ENCODE measurements around the gene REV3L.

Gene REV3L

GRCh38 chr6:111250791-111251354, 232.1 kb downstream of the REV3L start:
- Histone ChIP-seq H3K4me1 (no peaks in the 10 kb centered on the region), H3K27me3 (no peaks in the 10 kb centered on the region), H4K20me1 (no peaks in the 10 kb centered on the region), H3K36me3 (no peaks in the 10 kb centered on the region), H3K4me3 (no peak overlapping the region), H3K9ac (no peak overlapping the region), H3K27ac (no peak overlapping the region), H3K9me3 (no peaks in the 10 kb centered on the region), H3K4me2 (no peak overlapping the region)
- no peak for TF ChIP-seq Cebpa-rat (IDR thresholded peaks at IDR 0.05)

All from BLaER1 (cell line).